HG03135 (cell line): ENCODE results near the gene FUBP1.
"Not testable (repeated sequence)": the region's sequence is repeated elsewhere in the genome, so short reads cannot be mapped to it uniquely, and the experiment has no call there.

Source experiments
- ATAC-seq: cut with Tn5 transposase; IDR thresholded peaks from one replicate; pipeline ENCODE4 v1.9.1; 2021; ENCODE audit warnings: mild to moderate bottlenecking, moderate library complexity; ENCODE audit not compliant: unreplicated experiment

FUBP1 gene

GRCh38 chr1:77951328-77951727, 27.5 kb downstream of the FUBP1 start:
- no peak for ATAC-seq

GRCh38 chr1:77950873-77951272, 28.0 kb downstream of the FUBP1 start:
- no peak for ATAC-seq

DNA sequence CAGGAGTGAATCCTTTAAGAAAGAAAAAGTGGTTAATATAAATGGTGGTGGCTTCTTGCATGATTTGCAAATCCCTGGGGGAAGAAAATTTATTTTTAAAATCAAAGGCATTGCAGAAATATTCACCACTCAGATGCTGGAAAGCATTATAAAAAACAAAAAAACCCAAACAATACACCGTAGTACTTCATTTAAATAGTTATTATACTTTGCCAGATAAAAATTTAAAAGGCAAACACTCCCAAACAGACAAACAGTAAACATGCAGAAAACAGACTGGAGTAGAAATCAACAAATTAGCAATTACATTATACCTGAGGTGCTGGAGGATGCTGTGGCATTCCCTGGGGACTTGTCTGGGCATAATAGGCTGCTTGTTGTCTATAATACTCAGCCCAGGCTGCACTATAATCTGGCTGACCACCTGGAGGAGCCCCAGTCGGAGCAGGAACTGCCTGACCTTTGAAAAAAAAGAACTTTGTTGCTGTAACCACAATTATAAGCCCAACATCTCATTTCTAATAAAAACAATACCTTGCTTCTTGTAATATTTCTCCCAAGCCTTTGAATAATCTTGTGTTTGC, 29.9 kb downstream of the FUBP1 start:
- ATAC-seq, result no peak

DNA sequence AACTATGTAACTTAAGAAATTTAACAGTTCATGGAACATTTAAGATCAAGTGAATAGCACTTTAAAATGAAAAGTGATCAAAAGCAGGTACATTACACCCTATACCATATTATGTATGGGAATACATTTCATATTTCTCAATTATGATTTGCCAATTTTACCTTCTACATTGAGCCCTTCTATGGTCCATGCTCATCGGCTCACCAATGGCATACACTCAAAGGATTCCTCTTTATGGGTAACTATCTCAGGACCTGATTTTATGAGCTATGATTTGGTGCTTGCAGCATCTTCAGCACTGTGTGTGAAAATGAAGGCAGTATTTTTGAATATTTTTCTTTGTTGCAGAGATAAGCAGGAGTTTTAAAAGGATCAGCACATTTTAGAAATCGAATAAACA, 33.5 kb downstream of the FUBP1 start:
- no peak for ATAC-seq

GRCh38 chr1:77942400-77943140, 36.3 kb downstream of the FUBP1 start:
- no peak for ATAC-seq

GRCh38 chr1:77940921-77941570, 37.8 kb downstream of the FUBP1 start:
- no peak for ATAC-seq

DNA sequence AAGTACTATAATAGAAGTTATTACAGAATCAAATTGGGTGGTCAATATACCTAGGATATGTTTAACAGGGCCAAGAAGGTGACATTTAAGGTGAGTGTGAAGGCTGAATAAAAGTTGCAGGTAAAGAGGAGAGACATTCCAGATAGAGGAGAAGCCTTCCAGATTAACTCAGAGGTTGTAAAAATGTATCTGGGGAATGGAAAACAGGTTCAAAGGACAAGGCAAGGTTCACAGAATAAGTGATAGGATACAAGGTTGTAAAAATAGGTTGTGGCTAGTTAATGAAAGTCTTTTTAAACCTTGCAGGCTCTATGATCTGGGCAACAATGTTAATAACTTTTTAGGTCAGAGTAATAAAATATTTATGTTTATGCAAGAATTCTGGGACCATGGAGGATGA, 40.2 kb downstream of the FUBP1 start:
- no peak for ATAC-seq

DNA sequence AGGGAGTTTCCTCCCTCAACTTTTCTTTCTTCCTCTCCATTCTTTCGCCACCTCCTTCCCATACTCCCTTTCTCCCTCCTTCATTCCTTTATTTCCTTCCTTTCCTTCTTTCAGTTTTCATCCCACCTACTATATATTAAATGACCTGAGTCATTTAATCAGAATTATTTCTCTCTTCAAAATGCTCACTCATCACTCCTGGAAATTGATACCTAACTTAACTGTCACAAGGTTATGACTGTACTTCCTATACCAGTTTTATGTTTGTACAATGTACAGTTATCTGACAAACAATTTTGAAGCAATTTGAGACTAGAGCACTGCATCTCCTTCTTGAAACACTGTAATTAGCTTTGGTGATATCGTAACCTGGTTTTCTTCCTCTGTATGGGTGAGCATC, 49.1 kb downstream of the FUBP1 start:
- ATAC-seq, result no peak

GRCh38 chr1:77927414-77927813, 51.5 kb downstream of the FUBP1 start:
- ATAC-seq, result no peak

DNA sequence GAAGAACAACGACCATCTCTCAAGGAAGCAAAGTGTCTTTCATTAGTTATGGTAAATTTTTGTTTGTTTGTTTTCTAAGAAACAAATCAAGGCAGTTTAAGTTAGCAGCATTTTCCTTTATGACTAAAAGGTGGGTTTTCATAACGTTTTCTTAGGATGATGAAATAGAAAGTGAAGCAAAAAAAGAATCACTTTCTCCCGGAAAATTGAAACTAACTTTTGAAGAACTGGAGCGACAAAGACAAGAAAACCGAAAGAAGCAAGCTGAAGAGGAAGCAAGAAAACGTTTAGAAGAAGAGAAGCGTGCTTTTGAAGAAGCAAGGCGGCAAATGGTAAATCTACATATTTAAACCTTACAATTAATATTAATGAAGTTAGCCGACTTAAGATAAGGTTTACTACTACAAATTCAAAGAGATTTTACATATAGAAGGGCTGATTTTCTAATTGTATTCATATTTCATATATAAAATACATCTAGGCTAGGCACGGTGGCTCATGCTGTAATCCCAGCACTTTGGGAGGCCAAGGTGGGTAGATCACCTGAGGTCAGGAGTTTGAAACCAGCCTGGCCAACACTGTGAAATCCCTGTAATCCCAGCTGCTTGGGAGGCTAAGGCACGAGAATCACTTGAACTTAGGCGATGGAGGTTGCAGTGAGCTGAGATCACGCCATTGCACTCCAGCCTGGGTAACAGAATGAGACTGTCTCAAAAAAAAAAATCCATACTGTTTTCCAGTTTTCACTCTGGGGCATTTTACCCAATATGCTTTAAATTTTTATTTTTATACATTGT, 52.1 kb downstream of the FUBP1 start:
- no peak for ATAC-seq

DNA sequence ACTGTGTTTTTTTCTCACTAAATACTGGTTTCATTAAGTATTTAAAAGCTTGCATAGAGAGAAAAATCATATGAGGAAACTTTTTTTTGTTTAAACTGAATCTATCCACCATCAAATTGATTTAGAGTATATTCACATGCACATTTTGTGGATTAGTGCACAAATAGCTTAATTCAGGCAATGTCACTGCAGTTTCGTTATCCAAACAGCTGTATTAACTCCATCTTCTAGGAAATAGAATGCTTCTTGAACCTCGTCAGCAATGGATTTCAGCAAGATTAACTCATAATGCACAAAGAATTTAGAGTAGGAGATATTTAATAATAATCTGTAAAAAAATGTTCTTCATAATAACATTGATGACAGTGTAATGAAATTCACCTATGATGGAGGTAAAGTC, 52.9 kb downstream of the FUBP1 start:
- no peak for ATAC-seq

DNA sequence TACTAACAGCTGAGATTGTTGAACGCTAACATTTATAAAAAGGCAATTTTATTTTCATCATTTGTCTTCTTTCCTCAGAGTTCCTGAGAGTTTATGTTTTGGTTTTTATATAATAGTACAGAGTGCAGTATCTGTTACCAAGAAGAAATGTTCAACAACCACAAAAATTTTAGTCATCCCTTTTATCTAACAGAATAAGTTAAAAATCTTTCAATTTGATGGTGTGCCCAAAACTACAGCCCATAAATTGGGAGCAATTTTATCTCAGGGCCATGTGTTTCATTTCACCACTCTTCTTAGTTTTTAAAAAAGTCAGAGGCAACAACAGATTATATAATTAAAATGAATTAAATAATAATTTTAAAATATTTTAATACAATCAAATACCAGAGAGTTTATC, 53.4 kb downstream of the FUBP1 start:
- no peak for ATAC-seq

- not testable (repeated sequence) for ATAC-seq
Observed at GRCh38 chr1:77918918-77919317, 60.0 kb downstream of the FUBP1 start.

GRCh38 chr1:77910116-77910515, 68.8 kb downstream of the FUBP1 start:
- ATAC-seq, result no peak

- ATAC-seq, result no peak
Observed at GRCh38 chr1:77906624-77907023, 72.2 kb downstream of the FUBP1 start.

DNA sequence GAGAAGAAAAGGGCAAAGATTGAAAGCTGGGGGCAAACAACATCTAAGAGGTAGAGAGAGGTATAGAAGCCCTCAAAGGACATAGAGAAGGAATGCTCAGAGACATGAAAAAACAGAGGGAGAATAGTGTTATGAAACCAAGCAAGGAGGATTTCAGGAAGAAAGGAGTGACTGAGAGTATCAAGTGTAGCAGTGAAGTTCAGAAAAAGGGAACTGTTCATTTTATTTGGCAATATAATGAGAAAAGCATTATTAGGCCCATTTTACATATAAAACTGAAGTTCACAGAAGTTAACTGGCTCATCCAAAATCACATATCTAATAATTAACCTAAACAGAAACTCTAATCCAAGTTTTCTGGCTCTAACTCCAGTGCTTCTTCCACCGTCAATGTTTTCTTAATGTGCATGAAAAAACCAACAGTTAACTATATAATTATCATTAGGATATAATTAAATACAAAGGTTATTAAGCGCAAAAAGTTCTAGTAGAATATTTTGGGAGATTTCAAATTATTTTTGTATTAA, 72.8 kb downstream of the FUBP1 start:
- ATAC-seq, result no peak

GRCh38 chr1:77905603-77906002, 73.3 kb downstream of the FUBP1 start:
- no peak for ATAC-seq

GRCh38 chr1:77900687-77901293, 78.1 kb downstream of the FUBP1 start:
- ATAC-seq, result no peak

DNA sequence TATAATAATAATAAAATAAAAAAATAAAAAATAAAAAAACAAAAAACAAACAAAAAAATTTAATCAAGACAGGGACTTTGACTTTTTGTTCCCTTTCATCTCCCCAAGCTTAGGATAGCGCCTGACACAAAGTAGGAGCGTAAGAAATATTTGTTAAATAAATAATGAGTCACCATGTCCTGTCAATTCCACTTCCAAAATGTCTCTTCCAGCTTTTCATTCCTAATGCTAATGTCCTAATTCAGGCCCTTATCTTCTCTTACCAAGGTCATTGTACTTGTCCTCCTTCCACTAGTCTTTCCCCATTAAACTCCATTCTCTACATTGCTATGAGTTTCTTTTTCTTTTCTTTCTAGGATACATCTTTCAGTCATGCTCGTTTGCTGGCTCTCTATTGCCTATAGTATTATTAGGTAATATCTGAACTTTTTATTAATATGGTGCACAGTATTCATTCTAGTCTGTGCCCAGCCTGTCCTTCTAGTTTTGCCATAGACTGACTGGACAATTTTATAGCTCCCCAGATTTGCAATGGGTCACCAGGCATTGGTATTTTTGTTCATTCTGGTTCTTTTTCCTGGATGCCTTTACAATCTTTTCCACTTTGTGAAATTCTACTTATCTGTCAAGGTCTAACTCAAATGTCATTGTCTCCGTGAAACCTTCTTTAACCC, 79.1 kb downstream of the FUBP1 start:
- no peak for ATAC-seq
